Effector memory CD4-positive, alpha-beta T cell (primary cell): ENCODE data around the gene SLC25A42.

ENCODE experiments used
- DNase-seq, 3 donors: peaks; one replicate each; pipeline ENCODE4 v3.0.0-alpha.2; 2020
- H3K27ac ChIP-seq: 2 replicates; pipeline ENCODE4 v1.7.0; 2013; ENCODE audit warnings: mild to moderate bottlenecking, low read length, moderate library complexity; ENCODE audit not compliant: insufficient read depth, poor library complexity, severe bottlenecking
- H3K27me3 ChIP-seq: replicated peaks from 2 replicates; pipeline ENCODE4 v1.7.0; 2013; ENCODE audit warnings: mild to moderate bottlenecking, low read length; ENCODE audit not compliant: insufficient read depth, control insufficient read depth, poor library complexity, severe bottlenecking
- H3K36me3 ChIP-seq: 2 replicates; pipeline ENCODE4 v1.7.0; 2013; ENCODE audit warnings: mild to moderate bottlenecking, low read length, moderate library complexity; ENCODE audit not compliant: control insufficient read depth, insufficient read depth
- H3K4me1 ChIP-seq: 2 replicates; pipeline ENCODE4 v1.7.0; 2013; ENCODE audit warnings: low read length, mild to moderate bottlenecking; ENCODE audit not compliant: control insufficient read depth, insufficient read depth, poor library complexity, severe bottlenecking
- H3K4me3 ChIP-seq: 2 replicates; pipeline ENCODE4 v1.7.0; 2013; ENCODE audit warnings: low read length, low read depth, mild to moderate bottlenecking; ENCODE audit not compliant: insufficient read depth, poor library complexity, severe bottlenecking
- H3K9me3 ChIP-seq: 2 replicates; pipeline ENCODE4 v1.7.0; 2013; ENCODE audit warnings: mild to moderate bottlenecking, low read length, moderate library complexity; ENCODE audit not compliant: control insufficient read depth

The SLC25A42 gene

DNA sequence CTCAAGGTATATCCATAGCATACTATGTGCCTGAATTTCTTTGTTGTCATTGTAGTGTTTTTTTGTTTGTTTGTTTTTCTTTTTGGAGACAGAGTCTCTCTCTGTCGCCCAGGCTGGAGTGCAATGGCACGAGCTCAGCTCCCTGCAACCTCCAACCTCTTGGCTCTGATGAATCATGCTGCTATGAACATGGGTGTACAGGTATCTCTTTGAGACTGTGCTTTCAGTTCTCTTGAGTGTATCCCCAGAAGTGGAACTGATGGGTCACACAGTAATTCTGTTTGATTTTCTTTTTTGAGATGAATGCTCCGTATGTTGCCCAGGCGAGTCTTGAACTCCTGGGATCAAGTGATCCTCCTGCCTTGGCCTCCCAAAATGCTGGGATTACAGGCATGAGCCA is 13.7 kb upstream of the SLC25A42 start:
- H3K9me3 ChIP-seq = no peaks in the 10 kb centered on the region
- no peak overlapping the region for H3K4me3 ChIP-seq
- DNase-seq = no peak
- H3K36me3 ChIP-seq = peaks cover 32% of the 10 kb centered on the region
- H3K27ac ChIP-seq = no peak overlapping the region
- H3K4me1 ChIP-seq = no peaks in the 10 kb centered on the region
- no peaks in the 10 kb centered on the region for H3K27me3 ChIP-seq

GRCh38 chr19:19050731-19051130 is 13.1 kb upstream of the SLC25A42 start:
- Histone ChIP-seq H3K36me3 (peaks cover 36% of the 10 kb centered on the region), H3K4me3 (no peak overlapping the region), H3K27ac (no peak overlapping the region), H3K27me3 (no peaks in the 10 kb centered on the region), H3K4me1 (no peaks in the 10 kb centered on the region), H3K9me3 (no peaks in the 10 kb centered on the region)
- no peak for DNase-seq

DNA sequence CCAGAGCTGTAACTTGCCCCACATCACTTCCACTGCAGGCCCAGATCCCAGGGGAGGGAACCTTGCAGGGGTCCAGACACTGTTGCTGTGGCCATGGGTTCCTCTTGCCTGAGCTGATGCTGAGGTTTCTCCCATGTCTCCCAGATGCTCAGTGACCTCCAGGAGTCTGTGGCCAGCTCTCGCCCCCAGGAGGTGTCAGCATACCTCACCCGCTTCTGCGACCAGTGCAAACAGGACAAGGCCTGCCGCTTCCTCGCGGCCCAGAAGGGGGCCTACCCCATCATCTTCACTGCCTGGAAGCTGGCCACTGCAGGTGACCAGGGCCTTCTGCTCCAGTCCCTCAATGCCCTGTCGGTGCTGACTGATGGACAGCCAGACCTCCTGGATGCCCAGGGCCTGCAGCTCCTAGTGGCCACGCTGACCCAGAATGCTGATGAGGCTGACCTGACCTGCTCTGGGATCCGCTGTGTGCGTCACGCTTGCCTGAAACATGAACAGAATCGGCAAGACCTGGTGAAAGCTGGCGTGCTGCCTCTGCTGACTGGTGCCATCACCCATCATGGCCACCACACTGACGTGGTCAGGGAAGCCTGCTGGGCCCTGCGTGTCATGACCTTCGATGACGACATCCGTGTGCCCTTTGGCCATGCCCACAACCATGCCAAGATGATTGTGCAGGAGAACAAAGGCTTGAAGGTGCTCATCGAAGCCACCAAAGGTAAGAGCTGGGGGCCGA is 12.1 kb upstream of the SLC25A42 start:
- Histone ChIP-seq H3K4me1 (no peaks in the 10 kb centered on the region), H3K9me3 (no peaks in the 10 kb centered on the region), H3K27ac (no peak overlapping the region), H3K4me3 (no peak overlapping the region), H3K36me3 (peaks cover 40% of the 10 kb centered on the region), H3K27me3 (no peaks in the 10 kb centered on the region)
- no peak for DNase-seq

DNA sequence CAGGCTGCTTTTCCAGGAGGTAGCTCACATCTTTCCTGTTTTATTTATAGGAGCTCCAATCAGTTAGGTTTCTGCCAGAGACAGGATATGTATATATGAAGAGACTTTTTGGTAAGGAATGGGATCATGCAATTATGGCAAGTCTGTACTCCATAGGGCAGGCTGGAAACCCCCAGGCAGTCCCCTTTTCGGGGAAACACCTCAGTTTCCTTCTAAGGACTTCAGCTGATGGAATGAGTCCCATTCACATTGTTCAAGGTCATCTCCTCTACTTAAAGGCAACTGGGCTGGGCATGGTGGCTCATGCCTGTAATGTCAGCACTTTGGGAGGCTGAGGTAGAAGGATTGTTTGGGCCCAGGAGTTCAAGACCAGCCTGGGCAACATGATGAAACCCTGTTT is 10.9 kb upstream of the SLC25A42 start:
- Histone ChIP-seq H3K4me3 (no peak overlapping the region), H3K36me3 (peaks cover 47% of the 10 kb centered on the region), H3K27me3 (no peaks in the 10 kb centered on the region), H3K4me1 (no peaks in the 10 kb centered on the region), H3K9me3 (no peaks in the 10 kb centered on the region), H3K27ac (no peak overlapping the region)
- no peak for DNase-seq

- peak; percentile 32 to 56 (median 33) for DNase-seq
- Histone ChIP-seq H3K9me3 (no peaks in the 10 kb centered on the region), H3K4me1 (no peaks in the 10 kb centered on the region), H3K36me3 (peaks cover 48% of the 10 kb centered on the region), H3K27me3 (no peaks in the 10 kb centered on the region), H3K4me3 (no peak overlapping the region), H3K27ac (no peak overlapping the region)
Observed at GRCh38 chr19:19053508-19054314, 10.1 kb upstream of the SLC25A42 start.

DNA sequence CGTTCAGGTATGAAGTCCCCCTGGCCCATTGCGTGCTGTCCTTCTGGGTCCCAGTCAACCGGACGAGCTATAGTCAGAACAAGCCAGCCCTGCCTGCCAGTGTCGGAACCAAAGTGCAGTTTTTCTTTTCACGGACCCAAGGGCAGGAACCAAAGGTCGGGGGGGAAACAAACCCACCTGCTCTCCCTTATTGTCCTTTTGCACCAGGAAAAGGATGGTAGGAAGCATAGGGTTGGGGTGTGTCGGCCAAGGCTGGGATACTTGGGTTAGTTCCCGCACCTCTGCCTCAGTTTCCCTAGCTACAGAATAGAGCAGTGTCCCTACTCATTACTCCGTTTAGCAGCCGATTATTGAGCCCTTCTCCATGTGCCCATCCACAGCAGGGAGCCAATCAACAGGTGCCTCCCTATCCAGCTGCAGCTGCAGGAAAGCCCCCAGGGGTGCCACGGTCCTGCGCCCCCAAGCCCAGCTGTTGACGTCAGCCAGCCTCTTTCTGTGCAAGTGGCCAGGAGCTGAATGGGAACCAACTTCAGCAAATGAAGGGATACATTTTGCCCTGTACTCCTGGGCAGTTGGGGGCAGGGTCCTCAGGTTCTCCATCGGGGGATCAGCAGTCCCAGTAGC is 9.4 kb upstream of the SLC25A42 start:
- Histone ChIP-seq H3K4me3 (no peak overlapping the region), H3K4me1 (no peaks in the 10 kb centered on the region), H3K9me3 (no peaks in the 10 kb centered on the region), H3K27me3 (no peaks in the 10 kb centered on the region), H3K36me3 (peaks cover 45% of the 10 kb centered on the region), H3K27ac (no peak overlapping the region)
- no peak for DNase-seq

- Histone ChIP-seq H3K27me3 (no peaks in the 10 kb centered on the region), H3K4me3 (no peak overlapping the region), H3K9me3 (no peaks in the 10 kb centered on the region), H3K4me1 (no peaks in the 10 kb centered on the region), H3K36me3 (peaks cover 43% of the 10 kb centered on the region), H3K27ac (no peak overlapping the region)
- no peak for DNase-seq
Observed at GRCh38 chr19:19054939-19055440, 8.8 kb upstream of the SLC25A42 start.

DNA sequence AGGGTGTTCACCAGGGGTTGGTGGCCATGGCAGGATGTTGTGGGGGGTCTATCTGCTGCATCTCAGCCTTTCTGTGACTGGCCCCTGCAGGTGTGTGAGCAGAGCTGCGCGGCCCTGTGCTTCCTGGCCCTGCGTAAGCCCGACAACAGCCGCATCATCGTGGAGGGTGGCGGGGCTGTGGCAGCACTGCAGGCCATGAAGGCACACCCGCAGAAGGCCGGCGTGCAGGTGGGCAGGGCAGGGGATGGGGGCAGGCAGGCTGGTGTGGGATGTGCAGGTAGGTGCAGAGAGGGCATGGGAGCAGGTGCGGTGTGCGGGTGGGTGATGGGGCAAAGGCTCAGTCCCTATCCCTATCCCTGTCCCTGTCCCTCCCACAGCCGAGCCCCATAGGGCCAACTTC is 8.1 kb upstream of the SLC25A42 start:
- H3K27me3 ChIP-seq = no peaks in the 10 kb centered on the region
- no peak for DNase-seq
- H3K27ac ChIP-seq = no peak overlapping the region
- no peaks in the 10 kb centered on the region for H3K9me3 ChIP-seq
- H3K36me3 ChIP-seq = peaks cover 43% of the 10 kb centered on the region
- no peak overlapping the region for H3K4me3 ChIP-seq
- H3K4me1 ChIP-seq = no peaks in the 10 kb centered on the region

- DNase-seq = no peak
- Histone ChIP-seq H3K9me3 (no peaks in the 10 kb centered on the region), H3K4me1 (no peaks in the 10 kb centered on the region), H3K4me3 (no peak overlapping the region), H3K27ac (no peak overlapping the region), H3K27me3 (no peaks in the 10 kb centered on the region), H3K36me3 (peaks cover 37% of the 10 kb centered on the region)
Observed at GRCh38 chr19:19056636-19057275, 7.0 kb upstream of the SLC25A42 start.
